Endothelial cell of umbilical vein (primary cell): ENCODE data around the gene CTDSPL.

ENCODE experiments used
- CTCF ChIP-seq, 2 donors: IDR thresholded peaks; 1 replicate in 1 of 2; 2 replicates in 1 of 2; pipeline ENCODE4 v1.5.1; 2011; ENCODE audit warnings: low read length in 2 of 2, mild to moderate bottlenecking in 2 of 2, moderate library complexity in 2 of 2, control low read depth in 1 of 2, inconsistent platforms in 1 of 2, low read depth in 1 of 2; ENCODE audit not compliant: insufficient read depth in 1 of 2; ENCODE audit errors: extremely low read depth in 1 of 2
- EZH2 ChIP-seq: IDR thresholded peaks from 2 replicates; pipeline ENCODE4 v1.6.1; 2012; ENCODE audit warnings: borderline replicate concordance, low read depth, mild to moderate bottlenecking, moderate library complexity, low read length, inconsistent platforms; ENCODE audit not compliant: severe bottlenecking
- FOS ChIP-seq: IDR thresholded peaks from 2 replicates; pipeline ENCODE4 v1.6.1; 2011; ENCODE audit warnings: mild to moderate bottlenecking, low read length, moderate library complexity, borderline replicate concordance; ENCODE audit not compliant: insufficient read depth
- GATA2 ChIP-seq: IDR thresholded peaks from 2 replicates; pipeline ENCODE4 v1.7.0; 2011; ENCODE audit warnings: low read depth, mild to moderate bottlenecking, moderate library complexity, mixed read lengths, low read length; ENCODE audit not compliant: insufficient read length, insufficient read depth
- JUN ChIP-seq: IDR thresholded peaks from 2 replicates; pipeline ENCODE4 v1.6.1; 2011; ENCODE audit warnings: borderline replicate concordance, low read depth; ENCODE audit not compliant: insufficient read length, insufficient read depth
- MAX ChIP-seq: IDR thresholded peaks from 2 replicates; pipeline ENCODE4 v1.6.1; 2011; ENCODE audit not compliant: insufficient read depth, insufficient read length
- MYC ChIP-seq: IDR thresholded peaks from one replicate; pipeline ENCODE4 v1.6.1; 2011; ENCODE audit warnings: mild to moderate bottlenecking, low read depth, low read length
- POLR2A ChIP-seq: IDR thresholded peaks from 2 replicates; pipeline ENCODE4 v1.6.1; 2012; ENCODE audit warnings: low read depth, mild to moderate bottlenecking, control low read depth, low read length
- POLR2AphosphoS5 ChIP-seq: IDR thresholded peaks from 2 replicates; pipeline ENCODE4 v1.6.1; 2012; ENCODE audit warnings: low read depth, mild to moderate bottlenecking, control low read depth, low read length, moderate library complexity; ENCODE audit not compliant: insufficient read depth

- no peak for TF ChIP-seq POLR2AphosphoS5
- TF ChIP-seq CTCF (IDR thresholded peaks at IDR 0.05; ENCODE audit: extremely low read depth in 1 of 2, insufficient read depth in 1 of 2, low read depth in 1 of 2, low read length in 2 of 2) = no peak
- no peak for TF ChIP-seq EZH2
- no peak for TF ChIP-seq POLR2A
- TF ChIP-seq GATA2 = no peak
- no peak for TF ChIP-seq MAX
- TF ChIP-seq JUN = no peak
- no peak for TF ChIP-seq MYC
- TF ChIP-seq FOS = no peak
These were observed 159.5 kb downstream of the CTDSPL start for GRCh38 chr3:38021196-38021595.
